ENCODE results near the gene EXOSC3.
"Not testable (repeated sequence)": the region's sequence is repeated elsewhere in the genome, so short reads cannot be mapped to it uniquely, and the experiment has no call there.

EXOSC3 gene

DNA sequence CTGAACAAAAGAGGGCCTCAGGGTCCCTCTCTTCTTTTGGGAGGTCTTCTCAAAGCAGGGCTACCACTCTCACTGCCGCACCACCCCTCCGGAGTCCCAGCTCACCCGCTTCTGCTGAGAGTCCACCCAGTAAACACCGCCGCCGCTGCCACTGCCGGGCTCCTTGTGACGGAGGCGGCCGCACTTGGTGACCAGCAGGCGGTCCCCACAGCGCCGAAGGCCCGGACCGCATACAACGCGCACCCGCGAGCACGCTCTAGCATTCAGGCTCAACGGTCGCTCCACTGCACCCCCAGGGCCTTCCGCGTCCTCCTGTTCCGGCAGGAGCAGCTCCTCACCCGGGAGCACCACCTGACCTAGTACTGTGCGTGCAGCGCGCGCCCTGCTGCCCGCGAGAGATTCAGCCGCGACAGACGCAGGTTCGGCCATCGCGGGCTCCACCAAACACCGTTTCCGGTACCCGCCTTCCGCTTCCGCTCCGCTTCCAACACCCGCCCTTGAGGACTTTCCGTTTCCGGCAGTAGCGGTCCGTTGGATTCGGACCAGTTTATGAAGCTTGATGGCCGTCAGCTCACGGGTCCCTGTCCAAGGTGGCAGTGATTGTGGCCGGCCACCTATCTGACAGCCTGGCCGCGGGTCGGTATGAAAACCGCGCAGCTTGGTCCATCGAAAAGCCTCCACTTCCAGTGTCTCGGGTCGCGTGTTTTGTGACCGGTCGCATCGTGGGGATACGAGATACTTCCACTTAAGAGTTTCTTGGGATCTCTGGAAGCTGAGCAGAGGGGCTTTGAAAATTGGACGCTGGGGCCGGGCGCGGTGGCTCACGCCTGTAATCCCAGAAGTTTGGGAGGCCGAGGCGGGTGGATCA lies at the start of gene EXOSC3:
Gene EXOSC3 (minus strand): TSS at position 449 of the 868 bp plus-strand sequence. CDS start 20 bp downstream, at position 429.
- in situ Hi-C loops (cut with MboI; ENCODE audit: low sequenced_read_pairs): no loop called here

DNA sequence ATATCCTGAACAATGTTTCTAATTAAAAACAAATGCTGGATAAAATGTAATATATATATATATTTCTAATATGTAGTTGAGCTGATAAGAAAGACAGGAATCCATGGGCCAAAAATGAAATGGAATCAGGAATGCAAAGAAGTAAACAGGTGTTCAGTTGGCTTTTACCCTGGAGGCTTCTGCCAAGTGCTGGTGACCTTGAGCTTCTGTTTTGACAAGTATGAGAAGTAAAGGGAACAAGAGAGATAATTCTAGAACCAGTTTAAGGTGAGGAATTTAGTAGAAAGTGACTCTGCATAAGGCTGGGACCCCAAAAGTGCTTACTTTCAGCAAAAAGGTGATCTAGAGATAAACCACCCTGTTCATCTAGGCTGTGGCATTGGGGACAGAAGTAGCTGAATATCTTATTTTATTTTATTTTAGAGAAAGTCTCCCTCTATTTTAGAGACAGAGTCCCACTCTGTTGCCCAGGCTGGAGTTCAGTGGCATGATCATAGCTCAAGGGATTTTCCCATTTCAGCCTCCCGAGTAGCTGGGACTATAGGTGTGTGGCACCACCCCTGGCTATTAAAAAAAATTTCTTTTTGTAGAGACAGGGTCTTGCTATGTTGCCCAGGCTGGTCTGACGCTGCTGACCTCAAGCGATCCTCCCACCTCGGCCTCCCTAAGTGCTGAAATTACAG lies 42.8 kb upstream of the EXOSC3 start:
- in situ Hi-C loops (cut with MboI; ENCODE audit: low sequenced_read_pairs): no loop called here

DNA sequence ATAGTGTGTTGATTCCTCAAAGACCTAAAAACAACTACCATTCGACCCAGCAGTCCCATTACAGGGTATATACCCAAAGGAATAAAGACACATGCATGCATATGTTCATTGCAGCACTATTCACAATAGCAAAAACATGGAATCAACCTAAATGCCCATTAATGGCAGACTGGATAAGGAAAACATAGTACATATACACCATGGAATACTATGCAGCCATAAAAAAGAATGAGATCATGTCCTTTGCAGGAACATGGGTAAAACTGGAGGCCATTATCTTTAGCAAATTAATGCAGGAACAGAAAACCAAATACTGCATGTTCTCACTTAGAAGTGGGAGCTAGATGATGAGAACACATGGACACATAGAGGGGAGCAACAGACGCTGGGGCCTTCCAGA lies 40.3 kb upstream of the EXOSC3 start:
- in situ Hi-C loops (cut with MboI; ENCODE audit: low sequenced_read_pairs): not testable (repeated sequence)

DNA sequence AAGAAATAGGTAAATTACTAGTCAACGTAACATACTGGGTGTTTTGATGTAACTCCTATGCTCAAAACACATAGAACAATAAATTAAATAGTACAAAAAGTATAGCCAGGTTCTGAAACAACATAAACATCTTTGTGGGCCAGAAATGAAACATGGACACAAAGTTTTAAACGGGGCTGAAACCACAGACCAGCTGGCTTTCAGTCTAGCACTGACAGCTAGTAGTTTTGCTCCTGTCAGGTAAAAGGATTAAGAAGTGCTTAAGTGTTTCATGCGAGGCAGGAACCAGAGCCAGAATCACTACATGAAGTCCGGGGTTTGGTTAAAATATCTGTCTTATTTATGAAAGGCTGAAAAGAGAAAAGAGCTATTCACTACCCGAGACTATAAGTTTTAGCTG lies 35.3 kb upstream of the EXOSC3 start:
- in situ Hi-C loops (cut with MboI; ENCODE audit: low sequenced_read_pairs): no loop called here

DNA sequence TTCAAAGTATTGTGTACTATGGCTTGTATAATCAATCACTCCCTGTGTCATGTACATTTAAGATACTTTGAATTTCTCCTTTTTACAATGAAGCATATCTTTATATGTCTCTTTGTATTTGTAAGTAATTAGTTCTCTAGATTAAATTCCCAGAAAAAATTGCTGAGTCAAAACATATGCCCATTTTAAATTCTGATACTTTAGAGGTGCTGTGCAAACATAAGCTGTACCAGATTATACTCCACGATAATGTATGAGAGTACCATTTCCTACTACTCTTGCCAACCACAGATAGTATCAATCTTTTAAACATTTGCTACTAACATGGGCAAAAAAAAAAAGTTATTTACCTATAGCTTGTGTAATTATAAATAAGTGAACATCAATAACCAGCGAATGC lies 34.0 kb upstream of the EXOSC3 start:
- in situ Hi-C loops (cut with MboI; ENCODE audit: low sequenced_read_pairs): loop anchor here (10.0 kb wide), 1 partner anchor 64 kb away; the partner anchor contains the start of gene TRMT10B

DNA sequence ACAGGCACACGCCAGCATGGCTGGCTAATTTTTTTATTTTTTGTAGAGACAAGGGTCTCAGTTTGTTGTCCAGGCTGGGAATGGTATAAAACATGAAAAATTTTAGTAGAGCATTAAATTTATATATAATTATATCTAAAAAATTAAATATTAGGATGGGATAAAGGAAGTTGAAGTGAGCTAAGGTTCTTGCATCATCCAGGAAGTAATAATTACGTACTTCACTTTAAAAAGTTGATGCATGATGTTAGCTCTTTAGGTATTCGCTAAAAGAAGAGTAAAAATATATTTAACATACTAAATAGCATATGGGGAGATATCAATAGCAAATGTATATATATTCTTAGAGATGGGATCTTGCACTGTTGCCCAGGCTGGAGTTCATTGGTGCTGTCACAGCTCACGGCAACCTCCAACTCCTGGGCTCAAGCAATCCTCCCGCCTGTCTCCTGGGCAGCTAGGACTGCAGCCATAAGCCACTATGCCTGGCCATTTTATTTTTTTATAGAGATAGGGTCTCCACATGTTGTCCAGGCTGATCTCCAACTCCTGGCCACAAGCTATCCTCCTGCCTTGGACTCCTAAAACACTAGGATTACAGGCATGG lies 28.0 kb upstream of the EXOSC3 start:
- in situ Hi-C loops (cut with MboI; ENCODE audit: low sequenced_read_pairs): loop anchor here (10.0 kb wide), 1 partner anchor 58 kb away; the partner anchor contains the start of gene TRMT10B

DNA sequence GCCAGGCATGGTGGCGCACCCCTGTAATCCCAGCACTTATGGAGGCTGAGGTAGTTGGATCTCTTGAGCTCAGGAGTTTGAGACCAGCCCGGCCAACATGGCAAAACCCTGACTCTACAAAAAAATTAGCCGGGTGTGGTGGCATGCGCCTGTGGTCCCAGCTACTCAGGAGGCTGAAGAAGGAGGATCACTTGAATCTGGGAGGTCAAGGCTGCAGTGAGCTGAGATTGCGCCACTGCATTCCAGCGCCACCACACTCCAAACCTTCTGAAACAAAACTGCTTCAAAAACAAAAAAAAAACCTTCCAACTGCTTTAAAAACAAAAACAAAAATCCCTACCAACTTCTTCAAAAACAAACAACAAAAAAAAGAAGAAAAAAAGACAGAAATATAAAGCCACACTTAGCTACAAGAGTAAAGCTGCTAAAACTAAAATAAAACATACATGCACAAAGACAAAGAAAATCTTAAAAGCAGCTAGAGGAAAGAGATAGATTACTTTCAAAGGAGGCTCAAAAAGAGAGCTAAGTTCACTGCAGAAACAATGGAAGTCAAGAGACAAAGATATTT lies 27.1 kb upstream of the EXOSC3 start:
- in situ Hi-C loops (cut with MboI; ENCODE audit: low sequenced_read_pairs): loop anchor here (10.0 kb wide), 1 partner anchor 57 kb away; the partner anchor contains the start of gene TRMT10B

- in situ Hi-C loops (cut with MboI; ENCODE audit: low sequenced_read_pairs): loop anchor here (10.0 kb wide), 1 partner anchor 55 kb away; the partner anchor contains the start of gene TRMT10B
Observed at GRCh38 chr9:37809676-37810075, 24.8 kb upstream of the EXOSC3 start.

DNA sequence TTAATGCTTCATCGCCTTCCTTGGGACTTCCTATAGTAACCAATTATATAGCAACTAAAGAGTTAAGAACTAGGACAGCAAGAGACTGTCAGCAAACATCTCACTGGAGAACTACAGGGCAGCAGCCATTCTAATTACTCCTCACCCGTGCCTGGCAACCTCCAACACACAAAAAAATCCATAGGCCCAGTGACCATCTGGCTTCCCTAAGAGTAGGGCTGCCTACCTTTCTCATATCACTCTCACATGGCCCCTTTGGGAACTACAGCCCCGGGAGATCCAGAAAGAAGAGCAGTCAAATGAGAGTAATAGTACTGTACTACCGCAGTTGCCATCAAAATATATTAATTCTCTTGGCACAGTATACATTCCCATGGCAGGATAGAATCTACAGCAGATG lies 21.4 kb upstream of the EXOSC3 start:
- in situ Hi-C loops (cut with MboI; ENCODE audit: low sequenced_read_pairs): no loop called here

GRCh38 chr9:37801959-37802711 lies 17.3 kb upstream of the EXOSC3 start:
- in situ Hi-C loops (cut with MboI; ENCODE audit: low sequenced_read_pairs): no loop called here

DNA sequence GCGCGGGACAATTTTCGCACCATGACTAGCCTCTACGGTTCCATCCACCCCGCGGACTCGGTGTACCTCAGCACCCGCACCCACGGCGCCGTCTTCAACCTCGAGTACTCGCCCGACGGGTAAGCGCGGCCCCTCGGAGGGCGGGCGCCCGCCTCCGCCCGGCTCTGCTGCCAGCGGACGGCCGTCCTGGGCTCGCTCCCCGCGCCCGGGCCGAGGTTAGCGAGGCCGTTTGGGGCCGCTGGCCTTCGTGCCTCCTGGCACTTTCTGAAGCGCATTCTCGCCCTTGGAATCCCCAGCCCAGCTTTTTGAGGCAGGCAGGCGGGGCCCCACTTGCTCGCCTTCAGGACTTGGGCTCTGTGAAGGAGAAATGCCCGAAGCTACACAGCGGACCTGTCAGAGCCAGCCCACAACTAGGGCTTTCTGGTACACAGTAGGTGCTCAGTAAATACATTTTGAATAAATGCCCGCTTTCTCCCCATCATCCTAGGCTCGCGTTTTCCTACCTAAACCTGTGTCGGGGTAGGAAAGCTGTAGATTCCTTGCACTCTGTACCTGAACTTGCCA lies 16.5 kb upstream of the EXOSC3 start:
- in situ Hi-C loops (cut with MboI; ENCODE audit: low sequenced_read_pairs): no loop called here

DNA sequence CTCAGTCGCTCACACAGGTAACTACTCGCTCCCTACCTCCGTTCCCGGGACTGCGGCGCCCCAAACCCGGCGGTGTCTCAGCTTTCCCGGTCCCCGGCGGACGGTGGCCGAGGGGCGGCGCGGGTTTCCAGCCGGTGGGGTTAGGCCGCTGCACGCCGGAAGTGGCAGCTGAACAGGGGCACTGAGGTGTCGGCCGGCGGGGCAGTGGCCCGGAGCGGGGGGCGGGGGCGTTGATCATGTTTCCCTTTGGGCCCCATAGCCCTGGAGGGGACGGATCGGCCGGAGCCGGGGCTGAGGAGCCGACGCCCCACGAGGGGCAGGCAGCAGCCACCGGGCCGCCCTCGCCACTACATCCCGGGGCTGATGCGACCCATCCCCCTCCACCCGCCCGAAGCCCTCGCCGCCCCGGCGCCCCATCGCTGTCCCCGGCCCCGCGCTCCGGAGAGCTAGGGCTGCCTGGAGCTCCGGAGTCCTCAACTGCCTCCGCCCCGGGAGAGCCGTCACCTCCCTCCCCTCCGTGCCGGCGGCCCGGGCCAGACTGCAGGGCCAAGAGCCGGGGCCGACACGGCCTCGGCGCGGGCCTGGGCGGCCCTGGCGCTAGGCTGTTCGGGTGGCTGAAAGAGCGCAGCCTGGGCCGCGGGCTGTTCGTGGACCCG lies 15.9 kb upstream of the EXOSC3 start, which contains the start of gene DCAF10:
Gene DCAF10 (plus strand): TSS at position 167 of the 656 bp plus-strand sequence. CDS start 70 bp downstream, at position 237.
- in situ Hi-C loops (cut with MboI; ENCODE audit: low sequenced_read_pairs): no loop called here

- in situ Hi-C loops (cut with MboI; ENCODE audit: low sequenced_read_pairs): no loop called here
Observed at GRCh38 chr9:37798677-37799076, 13.8 kb upstream of the EXOSC3 start.

- in situ Hi-C loops (cut with MboI; ENCODE audit: low sequenced_read_pairs): no loop called here
Observed at GRCh38 chr9:37796232-37796631, 11.4 kb upstream of the EXOSC3 start.

GRCh38 chr9:37792122-37792521 lies 7.3 kb upstream of the EXOSC3 start:
- in situ Hi-C loops (cut with MboI; ENCODE audit: low sequenced_read_pairs): no loop called here

GRCh38 chr9:37790096-37790495 lies 5.2 kb upstream of the EXOSC3 start:
- in situ Hi-C loops (cut with MboI; ENCODE audit: low sequenced_read_pairs): no loop called here

DNA sequence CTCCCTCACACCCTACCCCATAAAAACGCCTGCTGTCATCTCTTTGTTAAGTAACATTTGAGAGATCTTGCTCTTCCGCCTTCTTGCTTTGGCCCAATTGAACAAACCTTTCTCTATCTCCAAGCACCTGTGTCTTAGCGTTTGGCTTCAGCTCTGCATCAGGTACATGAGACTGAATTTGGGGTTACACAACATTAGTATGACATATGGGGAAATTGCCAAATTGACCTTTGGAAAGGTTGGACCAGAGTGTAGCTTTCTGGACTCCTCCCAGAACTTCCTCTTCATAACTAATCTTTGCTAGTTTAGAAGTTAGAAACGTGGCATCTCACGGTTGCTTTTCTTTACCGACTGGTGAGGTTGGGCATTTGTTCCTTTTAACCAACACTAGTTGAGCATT lies 3.5 kb upstream of the EXOSC3 start:
- in situ Hi-C loops (cut with MboI; ENCODE audit: low sequenced_read_pairs): no loop called here

DNA sequence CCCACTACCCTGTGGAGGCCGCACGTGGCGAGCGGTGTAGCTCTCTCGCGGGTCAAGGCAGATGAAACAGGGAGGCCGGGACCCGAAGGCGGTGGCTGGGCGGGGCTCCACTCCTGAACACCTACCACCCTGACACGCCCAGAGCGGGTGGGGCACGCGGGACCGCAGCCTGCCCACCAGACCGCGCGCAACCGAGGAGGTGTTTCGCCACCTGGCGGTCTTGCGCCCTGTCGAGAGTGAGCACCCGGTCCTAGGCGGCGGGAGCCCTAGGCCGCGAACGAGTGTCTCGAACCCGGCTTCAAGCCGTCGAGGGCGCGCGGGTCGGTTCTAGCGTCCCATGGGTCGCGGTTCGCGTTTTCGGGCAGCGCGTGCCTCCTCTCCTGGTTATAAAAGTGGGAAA lies 2.2 kb upstream of the EXOSC3 start:
- in situ Hi-C loops (cut with MboI; ENCODE audit: low sequenced_read_pairs): no loop called here

DNA sequence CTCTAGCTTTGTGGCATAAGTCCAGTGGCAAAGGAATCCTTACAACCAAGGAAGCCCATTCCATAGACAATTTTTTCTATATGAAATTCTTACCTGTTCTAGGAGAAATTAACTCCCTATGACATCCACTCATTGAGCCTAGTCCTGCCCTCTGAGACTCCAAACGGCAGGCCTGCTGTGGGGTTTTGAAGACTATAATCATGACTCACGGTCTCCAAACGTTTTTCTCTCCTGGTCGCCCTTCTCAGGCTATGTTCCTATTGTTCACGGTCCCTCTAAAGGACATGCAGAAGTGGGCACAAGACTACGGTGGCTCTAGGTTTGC lies 611 bp downstream of the EXOSC3 start:
- in situ Hi-C loops (cut with MboI; ENCODE audit: low sequenced_read_pairs): no loop called here

GRCh38 chr9:37778534-37778933 lies 6.3 kb downstream of the EXOSC3 start:
- in situ Hi-C loops (cut with MboI; ENCODE audit: low sequenced_read_pairs): no loop called here
